Measurements from ENCODE around the gene AHCYL2.

The AHCYL2 gene

DNA sequence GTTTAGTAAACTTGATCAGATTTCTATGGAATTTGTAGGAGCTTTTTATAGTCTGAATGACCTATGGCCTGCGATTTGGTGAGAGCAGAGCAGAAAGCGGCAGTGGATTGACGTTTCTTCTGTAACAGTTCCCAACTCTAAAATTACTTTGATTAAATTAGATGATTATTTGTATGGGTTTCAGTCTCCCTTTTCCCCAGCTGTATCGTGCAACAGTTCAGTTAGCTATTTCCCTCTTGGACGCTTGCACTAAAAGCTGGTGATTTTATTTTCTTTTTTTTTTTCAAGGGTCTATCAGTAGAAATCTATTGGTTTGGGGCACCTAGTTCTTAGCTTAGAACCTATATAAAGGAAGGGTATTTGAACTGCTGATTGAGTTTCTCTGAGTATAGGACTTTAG is 6.8 kb downstream of the AHCYL2 start:
- TF ChIP-seq, protein P1, sequence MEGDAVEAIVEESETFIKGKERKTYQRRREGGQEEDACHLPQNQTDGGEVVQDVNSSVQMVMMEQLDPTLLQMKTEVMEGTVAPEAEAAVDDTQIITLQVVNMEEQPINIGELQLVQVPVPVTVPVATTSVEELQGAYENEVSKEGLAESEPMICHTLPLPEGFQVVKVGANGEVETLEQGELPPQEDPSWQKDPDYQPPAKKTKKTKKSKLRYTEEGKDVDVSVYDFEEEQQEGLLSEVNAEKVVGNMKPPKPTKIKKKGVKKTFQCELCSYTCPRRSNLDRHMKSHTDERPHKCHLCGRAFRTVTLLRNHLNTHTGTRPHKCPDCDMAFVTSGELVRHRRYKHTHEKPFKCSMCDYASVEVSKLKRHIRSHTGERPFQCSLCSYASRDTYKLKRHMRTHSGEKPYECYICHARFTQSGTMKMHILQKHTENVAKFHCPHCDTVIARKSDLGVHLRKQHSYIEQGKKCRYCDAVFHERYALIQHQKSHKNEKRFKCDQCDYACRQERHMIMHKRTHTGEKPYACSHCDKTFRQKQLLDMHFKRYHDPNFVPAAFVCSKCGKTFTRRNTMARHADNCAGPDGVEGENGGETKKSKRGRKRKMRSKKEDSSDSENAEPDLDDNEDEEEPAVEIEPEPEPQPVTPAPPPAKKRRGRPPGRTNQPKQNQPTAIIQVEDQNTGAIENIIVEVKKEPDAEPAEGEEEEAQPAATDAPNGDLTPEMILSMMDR (IDR thresholded peaks at IDR 0.05; ENCODE audit: low read depth, low read length): no peak
- TF ChIP-seq POLR2A (IDR thresholded peaks at IDR 0.05; ENCODE audit: extremely low read depth, insufficient read length): no peak
- TF ChIP-seq, protein P2, sequence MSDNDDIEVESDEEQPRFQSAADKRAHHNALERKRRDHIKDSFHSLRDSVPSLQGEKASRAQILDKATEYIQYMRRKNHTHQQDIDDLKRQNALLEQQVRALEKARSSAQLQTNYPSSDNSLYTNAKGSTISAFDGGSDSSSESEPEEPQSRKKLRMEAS (IDR thresholded peaks at IDR 0.05; ENCODE audit: low read depth, low read length): no peak
- TF ChIP-seq MYC (IDR thresholded peaks at IDR 0.05; ENCODE audit: low read depth, low read length): no peak
- no peak for DNase-seq (ENCODE audit: low read depth)
- no peak overlapping the region for H3K4me3 ChIP-seq (ENCODE audit: low read depth, low read length)

GRCh38 chr7:129238546-129238945 is 13.7 kb downstream of the AHCYL2 start:
- no peak overlapping the region for H3K4me3 ChIP-seq (ENCODE audit: low read depth, low read length)
- no peak for TF ChIP-seq MYC (IDR thresholded peaks at IDR 0.05; ENCODE audit: low read depth, low read length)
- TF ChIP-seq, protein P1 (IDR thresholded peaks at IDR 0.05; ENCODE audit: low read depth, low read length): no peak
- no peak for TF ChIP-seq POLR2A (IDR thresholded peaks at IDR 0.05; ENCODE audit: extremely low read depth, insufficient read length)
- TF ChIP-seq, protein P2 (IDR thresholded peaks at IDR 0.05; ENCODE audit: low read depth, low read length): no peak
- DNase-seq (ENCODE audit: low read depth): no peak

DNA sequence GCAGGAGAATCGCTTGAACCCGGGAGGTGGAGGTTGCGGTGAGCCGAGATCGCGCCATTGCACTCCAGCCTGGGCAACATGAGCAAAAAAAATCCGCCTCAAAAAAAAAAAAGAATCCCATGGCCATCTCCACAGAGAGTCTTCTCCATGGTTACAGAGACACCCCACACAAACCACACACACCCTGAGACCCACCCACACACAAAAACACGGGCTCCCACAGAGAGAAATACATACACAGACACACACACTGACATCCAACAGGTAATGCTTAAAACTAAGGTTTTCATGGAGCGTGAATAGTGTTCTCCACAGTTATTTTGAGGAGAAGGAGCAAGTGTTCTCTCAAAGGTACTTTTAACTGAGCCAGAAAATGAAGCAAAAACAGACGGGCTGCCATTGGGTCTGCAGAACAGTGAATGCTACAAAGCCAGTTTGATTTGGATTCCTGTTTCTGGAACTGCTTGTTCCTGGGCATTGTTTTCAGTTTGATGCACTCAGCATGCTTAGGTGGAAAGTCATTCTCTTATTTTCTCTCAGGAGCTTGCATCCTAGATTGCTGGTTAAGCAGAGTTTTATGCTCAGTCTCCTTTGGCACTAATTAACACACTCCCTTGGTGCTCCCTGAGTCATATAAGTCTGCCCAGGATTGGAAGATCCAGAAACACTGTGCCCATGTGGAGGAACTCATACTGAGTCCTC is 15.4 kb downstream of the AHCYL2 start:
- TF ChIP-seq, protein P1 (IDR thresholded peaks at IDR 0.05; ENCODE audit: low read depth, low read length): no peak
- TF ChIP-seq, protein P2 (IDR thresholded peaks at IDR 0.05; ENCODE audit: low read depth, low read length): no peak
- TF ChIP-seq POLR2A (IDR thresholded peaks at IDR 0.05; ENCODE audit: extremely low read depth, insufficient read length): no peak
- DNase-seq (ENCODE audit: low read depth): no peak
- no peak overlapping the region for H3K4me3 ChIP-seq (ENCODE audit: low read depth, low read length)

- H3K4me3 ChIP-seq (ENCODE audit: low read depth, low read length): no peak overlapping the region
- no peak for TF ChIP-seq POLR2A (IDR thresholded peaks at IDR 0.05; ENCODE audit: extremely low read depth, insufficient read length)
- TF ChIP-seq, protein P1 (IDR thresholded peaks at IDR 0.05; ENCODE audit: low read depth, low read length): no peak
- no peak for DNase-seq (ENCODE audit: low read depth)
Observed at GRCh38 chr7:129244220-129244619, 19.4 kb downstream of the AHCYL2 start.

DNA sequence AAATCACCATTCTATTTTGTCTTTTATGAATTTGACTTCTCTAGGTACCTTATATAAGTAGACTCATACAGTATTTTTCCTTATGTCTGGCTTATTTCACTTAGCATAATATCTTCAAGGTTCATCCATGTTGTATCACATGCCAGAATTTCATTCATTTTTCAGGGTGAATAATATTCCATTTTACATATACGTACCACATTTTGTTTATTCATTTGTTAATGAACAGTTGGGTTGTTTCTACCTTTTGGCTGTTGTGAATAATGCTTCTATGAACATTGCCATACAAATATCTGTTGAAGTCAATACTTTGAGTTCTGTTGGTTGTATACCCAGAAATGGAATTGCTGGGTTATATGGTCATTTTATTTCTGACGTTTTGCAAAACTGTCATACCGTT is 20.7 kb downstream of the AHCYL2 start:
- no peak for DNase-seq (ENCODE audit: low read depth)
- TF ChIP-seq, protein P2 (IDR thresholded peaks at IDR 0.05; ENCODE audit: low read depth, low read length): no peak
- TF ChIP-seq, protein P1 (IDR thresholded peaks at IDR 0.05; ENCODE audit: low read depth, low read length): no peak
- no peak overlapping the region for H3K4me3 ChIP-seq (ENCODE audit: low read depth, low read length)

DNA sequence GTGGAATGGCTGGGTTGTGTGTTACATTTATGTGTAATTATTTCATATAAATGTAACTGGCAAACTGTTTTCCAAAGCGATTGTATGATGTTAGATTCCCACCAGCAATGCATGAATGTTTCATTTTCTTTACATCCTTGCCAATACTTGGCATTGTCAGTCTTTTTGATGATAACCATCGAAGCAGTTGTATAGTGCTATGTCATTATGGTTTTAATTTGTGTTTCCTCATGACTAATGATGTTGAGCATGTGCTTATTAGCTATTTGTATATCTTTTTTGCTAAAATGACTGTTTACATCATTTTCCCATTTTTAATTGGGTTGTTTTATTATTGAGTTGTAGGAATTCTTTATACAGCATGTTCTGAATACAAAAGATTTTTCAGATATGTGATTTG is 22.3 kb downstream of the AHCYL2 start:
- no peak overlapping the region for H3K4me3 ChIP-seq (ENCODE audit: low read depth, low read length)
- no peak for DNase-seq (ENCODE audit: low read depth)
- TF ChIP-seq MYC (IDR thresholded peaks at IDR 0.05; ENCODE audit: low read depth, low read length): no peak
- no peak for TF ChIP-seq POLR2A (IDR thresholded peaks at IDR 0.05; ENCODE audit: extremely low read depth, insufficient read length)
- TF ChIP-seq, protein P1 (IDR thresholded peaks at IDR 0.05; ENCODE audit: low read depth, low read length): no peak
- TF ChIP-seq, protein P2 (IDR thresholded peaks at IDR 0.05; ENCODE audit: low read depth, low read length): no peak

All from NB4 (cell line).